CD14-positive monocyte (primary cell): ENCODE data around the gene GATC. TPM values are rescaled to one million over a fixed set of nuclear protein-coding genes. Genes with fewer than 3 reads are reported as not detected.
A peak's percentile ranks its signal among the peaks of the same experiment; 100 is the strongest.

Experiments used
- DNase-seq, 3 donors: peaks; one replicate each; pipeline ENCODE4 v3.0.0-alpha.2; 2011 to 2022
- H2AFZ ChIP-seq: 2 replicates; pipeline ENCODE4 v1.6.0; 2012; ENCODE audit warnings: mild to moderate bottlenecking, low read depth, low read length, inconsistent platforms; ENCODE audit not compliant: insufficient read depth, poor library complexity, severe bottlenecking
- H3K27ac ChIP-seq, 2 donors: 1 replicate in 1 of 2; 2 replicates in 1 of 2; pipeline ENCODE4 v1.5.1; 2012 to 2013; ENCODE audit warnings: low read length in 2 of 2, control low read depth in 1 of 2, inconsistent platforms in 1 of 2, low read depth in 1 of 2, mild to moderate bottlenecking in 1 of 2
- H3K27me3 ChIP-seq, 2 donors: one replicate each; pipeline versions ENCODE4 v1.6.0 to v1.6.1; 2011 to 2013; ENCODE audit warnings: low read length in 2 of 2; ENCODE audit not compliant: control insufficient read depth in 2 of 2, insufficient read depth in 2 of 2
- H3K36me3 ChIP-seq, 2 donors: replicated peaks in 1 of 2; 1 replicate in 1 of 2; 2 replicates in 1 of 2; pipeline versions ENCODE4 v1.5.1 to v1.6.1; 2012 to 2013; ENCODE audit warnings: low read length in 2 of 2, control low read depth in 1 of 2, inconsistent platforms in 1 of 2, mild to moderate bottlenecking in 1 of 2; ENCODE audit not compliant: insufficient read depth in 2 of 2, control insufficient read depth in 1 of 2
- H3K4me1 ChIP-seq, 2 donors: 1 replicate in 1 of 2; 2 replicates in 1 of 2; pipeline versions ENCODE4 v1.5.1 to v1.6.1; 2012 to 2013; ENCODE audit warnings: low read length in 2 of 2, control low read depth in 1 of 2, inconsistent platforms in 1 of 2, mild to moderate bottlenecking in 1 of 2, moderate library complexity in 1 of 2; ENCODE audit not compliant: insufficient read depth in 2 of 2, control insufficient read depth in 1 of 2
- H3K4me2 ChIP-seq: replicated peaks from 2 replicates; pipeline ENCODE3; 2012; ENCODE audit warnings: low read length, moderate library complexity, mild to moderate bottlenecking; ENCODE audit not compliant: poor library complexity, severe bottlenecking; ENCODE audit errors: extremely low read depth
- H3K4me3 ChIP-seq, 3 experiments: fragments of 200-600 bp in 1 of 3; sonication (generic) in 1 of 3; replicated peaks in 1 of 3; 1 replicate in 2 of 3; 2 replicates in 1 of 3; pipeline ENCODE4 v1.5.1; 2011 to 2013; ENCODE audit warnings: low read length in 3 of 3, mild to moderate bottlenecking in 3 of 3, control low read depth in 2 of 3, low read depth in 2 of 3, inconsistent platforms in 1 of 3, moderate library complexity in 1 of 3
- H3K79me2 ChIP-seq: 2 replicates; pipeline ENCODE4 v1.6.0; 2012; ENCODE audit warnings: mild to moderate bottlenecking, control low read depth, inconsistent platforms, low read length, moderate library complexity; ENCODE audit not compliant: insufficient read depth
- H3K9ac ChIP-seq: 2 replicates; pipeline ENCODE4 v1.6.0; 2017; ENCODE audit warnings: low read length, mild to moderate bottlenecking; ENCODE audit not compliant: insufficient read depth, poor library complexity, severe bottlenecking
- H3K9me3 ChIP-seq, 2 donors: replicated peaks in 1 of 2; 1 replicate in 1 of 2; 2 replicates in 1 of 2; pipeline versions ENCODE4 v1.5.1 to v1.6.1; 2012 to 2013; ENCODE audit warnings: low read length in 2 of 2, control low read depth in 1 of 2; ENCODE audit not compliant: control insufficient read depth in 1 of 2, insufficient read depth in 1 of 2
- H4K20me1 ChIP-seq: 2 replicates; pipeline ENCODE4 v1.6.0; 2012; ENCODE audit warnings: mild to moderate bottlenecking, low read length, control low read depth, moderate library complexity; ENCODE audit not compliant: insufficient read depth
- H3K27ac Mint-ChIP-seq, 7 donors: one replicate each; pipeline ENCODE4 v1.8.0; 2020; ENCODE audit warnings: mild to moderate bottlenecking in 7 of 7, mixed read lengths in 7 of 7, moderate library complexity in 6 of 7, inconsistent platforms in 2 of 7
- H3K27me3 Mint-ChIP-seq, 3 donors: one replicate each; pipeline ENCODE4 v1.8.0; 2021 to 2022; ENCODE audit warnings: low read depth in 3 of 3, mild to moderate bottlenecking in 3 of 3, mixed read lengths in 3 of 3, moderate library complexity in 3 of 3, inconsistent platforms in 1 of 3
- H3K36me3 Mint-ChIP-seq, 2 donors: one replicate each; pipeline ENCODE4 v1.8.0; 2020; ENCODE audit warnings: mixed read lengths in 2 of 2, inconsistent platforms in 1 of 2, mild to moderate bottlenecking in 1 of 2
- H3K4me1 Mint-ChIP-seq: one replicate; pipeline ENCODE4 v1.8.0; 2020; ENCODE audit warnings: mild to moderate bottlenecking, mixed read lengths
- H3K4me3 Mint-ChIP-seq, 2 donors: one replicate each; pipeline ENCODE4 v1.8.0; 2020; ENCODE audit warnings: mild to moderate bottlenecking in 2 of 2, mixed read lengths in 2 of 2, moderate library complexity in 1 of 2
- H3K9me3 Mint-ChIP-seq, 7 donors: one replicate each; pipeline ENCODE4 v1.8.0; 2020 to 2022; ENCODE audit warnings: mixed read lengths in 7 of 7, mild to moderate bottlenecking in 6 of 7, moderate library complexity in 6 of 7, inconsistent platforms in 2 of 7
- WGBS: methylation state at CpG from one replicate; pipeline ENCODE4 v1.1.5; 2013; ENCODE audit warnings: missing lambda C conversion rate; ENCODE audit not compliant: insufficient coverage; 5-methylcytosine and 5-hydroxymethylcytosine counted together
- intact Hi-C, 2 donors: fragments of 100-400 bp; cut with micrococcal nuclease; formaldehyde crosslinking; loops; one replicate each; pipeline versions ENCODE4 v1.15.0 to v1.15.1; 2023
- polyA plus RNA-seq, 3 donors: library from polyadenylated mRNA; depleted of rRNA in 1 of 3; unstranded in 2 of 3; stranded (reverse) in 1 of 3; fragments of 300-500 nt in 2 of 3; fragments of >200 nt in 1 of 3; fragmentation: Illumina TruSeq in 2 of 3; gene quantifications; 1 replicate in 2 of 3; 2 replicates in 1 of 3; pipeline ENCODE4 v1.2.3, GENCODE V29; 2012 to 2021
- TF ChIP-seq, protein P1 (sequence below): fragments of 200-600 bp; IDR thresholded peaks from one replicate; pipeline ENCODE4 v1.8.0; 2022; ENCODE audit warnings: antibody characterized with exemption, mild to moderate bottlenecking

GATC gene
- polyA plus RNA-seq, 3 donors = 10.7 to 13.8 (median 11.3) TPM

DNA sequence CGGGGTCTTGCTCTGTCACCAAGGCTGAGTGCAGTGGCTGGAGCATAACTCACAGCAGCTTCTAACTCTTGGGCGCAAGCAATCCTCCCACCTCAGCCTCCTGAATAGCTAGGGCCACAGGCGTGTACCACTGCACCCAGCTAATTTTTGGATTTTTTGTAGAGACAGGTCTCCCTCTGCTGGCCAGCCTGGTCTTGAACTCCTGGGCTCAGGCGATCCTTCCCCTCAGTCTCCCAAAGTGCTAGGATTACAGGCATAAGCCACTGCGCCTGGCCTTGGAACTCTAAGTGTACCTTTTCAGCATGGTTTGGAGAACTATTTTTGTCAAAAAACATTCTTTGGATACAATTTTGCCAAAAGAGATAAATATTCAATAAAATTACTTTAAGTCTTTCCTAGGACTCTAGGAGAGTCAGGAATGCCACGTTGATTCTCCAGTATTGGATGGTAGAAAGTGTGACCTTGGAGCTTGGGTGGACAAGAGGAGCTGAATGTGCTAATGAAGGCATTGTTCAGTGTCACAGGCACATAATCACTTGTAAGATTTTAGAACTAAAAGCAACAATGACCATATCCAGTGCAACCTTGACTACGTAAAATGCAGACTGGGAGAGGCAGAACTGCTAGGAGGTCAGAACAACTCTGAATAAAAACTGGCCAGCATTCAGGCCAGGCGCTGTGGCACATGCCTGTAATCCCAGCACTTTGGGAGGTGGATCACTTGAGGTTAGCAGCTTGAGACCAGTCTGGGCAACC, 20.5 kb downstream of the GATC start:
- TF ChIP-seq, protein P1, sequence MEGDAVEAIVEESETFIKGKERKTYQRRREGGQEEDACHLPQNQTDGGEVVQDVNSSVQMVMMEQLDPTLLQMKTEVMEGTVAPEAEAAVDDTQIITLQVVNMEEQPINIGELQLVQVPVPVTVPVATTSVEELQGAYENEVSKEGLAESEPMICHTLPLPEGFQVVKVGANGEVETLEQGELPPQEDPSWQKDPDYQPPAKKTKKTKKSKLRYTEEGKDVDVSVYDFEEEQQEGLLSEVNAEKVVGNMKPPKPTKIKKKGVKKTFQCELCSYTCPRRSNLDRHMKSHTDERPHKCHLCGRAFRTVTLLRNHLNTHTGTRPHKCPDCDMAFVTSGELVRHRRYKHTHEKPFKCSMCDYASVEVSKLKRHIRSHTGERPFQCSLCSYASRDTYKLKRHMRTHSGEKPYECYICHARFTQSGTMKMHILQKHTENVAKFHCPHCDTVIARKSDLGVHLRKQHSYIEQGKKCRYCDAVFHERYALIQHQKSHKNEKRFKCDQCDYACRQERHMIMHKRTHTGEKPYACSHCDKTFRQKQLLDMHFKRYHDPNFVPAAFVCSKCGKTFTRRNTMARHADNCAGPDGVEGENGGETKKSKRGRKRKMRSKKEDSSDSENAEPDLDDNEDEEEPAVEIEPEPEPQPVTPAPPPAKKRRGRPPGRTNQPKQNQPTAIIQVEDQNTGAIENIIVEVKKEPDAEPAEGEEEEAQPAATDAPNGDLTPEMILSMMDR = peak; percentile 64
- Mint-ChIP-seq H3K36me3 (peaks cover 45 to 57% of the 10 kb centered on the region in 2 donors), H3K9me3 (peaks cover 0 to 2% (median 0%) of the 10 kb centered on the region in 7 donors), H3K27ac (peak overlapping the region in 1 of 7 donors; percentile 45), H3K4me3 (no peak overlapping the region), H3K4me1 (peaks cover 28% of the 10 kb centered on the region), H3K27me3 (no peaks in the 10 kb centered on the region)
- H3K27ac ChIP-seq = peak overlapping the region in 1 of 2 donors; percentile 42
- no peak overlapping the region for H3K4me3 ChIP-seq
- H2AFZ ChIP-seq = no peak overlapping the region
- peaks cover 83% of the 10 kb centered on the region for H3K79me2 ChIP-seq
- intact Hi-C loops = no loop called here
- H3K9me3 ChIP-seq = no peaks in the 10 kb centered on the region
- no peaks in the 10 kb centered on the region for H3K27me3 ChIP-seq
- H3K4me1 ChIP-seq = peaks cover 14 to 26% of the 10 kb centered on the region in 2 donors
- 76% methylated on average over 5 of the region's 8 CpGs for WGBS
- H3K36me3 ChIP-seq = peaks cover 50 to 60% of the 10 kb centered on the region in 2 donors
- H3K4me2 ChIP-seq = no peak overlapping the region
- DNase-seq = peak in 2 of 3 donors; percentile 21 to 34
- H3K9ac ChIP-seq = no peak overlapping the region
- H4K20me1 ChIP-seq = peaks cover 72% of the 10 kb centered on the region

DNA sequence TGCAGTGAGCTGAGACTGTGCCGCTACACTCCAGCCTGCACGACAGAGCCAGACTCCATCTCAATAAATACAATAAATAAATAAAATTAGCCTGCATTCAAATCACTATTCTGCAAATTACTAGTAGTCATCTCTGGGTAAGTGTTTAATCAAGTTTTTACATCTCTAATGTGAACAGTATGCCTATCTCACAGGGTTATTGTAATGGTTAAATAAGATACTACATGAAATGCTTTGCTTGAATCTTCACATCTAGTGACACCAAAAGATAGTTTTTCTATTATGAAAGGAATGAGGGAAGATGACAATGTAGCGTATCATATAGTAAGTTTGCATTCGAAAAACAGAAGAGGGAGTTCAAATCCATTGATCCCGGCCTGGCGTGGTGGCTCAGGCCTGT, 21.2 kb downstream of the GATC start:
- H3K4me2 ChIP-seq = no peak overlapping the region
- no peak overlapping the region for H3K9ac ChIP-seq
- H4K20me1 ChIP-seq = peaks cover 66% of the 10 kb centered on the region
- H3K4me1 ChIP-seq = peaks cover 14 to 26% of the 10 kb centered on the region in 2 donors
- H3K4me3 ChIP-seq = no peak overlapping the region
- no peaks in the 10 kb centered on the region for H3K27me3 ChIP-seq
- TF ChIP-seq, protein P1 = no peak
- H2AFZ ChIP-seq = no peak overlapping the region
- peaks cover 76% of the 10 kb centered on the region for H3K79me2 ChIP-seq
- H3K36me3 Mint-ChIP-seq = peaks cover 38 to 50% of the 10 kb centered on the region in 2 donors
- peaks cover 43 to 53% of the 10 kb centered on the region in 2 donors for H3K36me3 ChIP-seq
- peak overlapping the region in 2 of 7 donors; percentile 30 to 73 for H3K27ac Mint-ChIP-seq
- H3K9me3 ChIP-seq = no peaks in the 10 kb centered on the region
- peaks cover 28% of the 10 kb centered on the region for H3K4me1 Mint-ChIP-seq
- intact Hi-C loops = no loop called here
- no peaks in the 10 kb centered on the region for H3K27me3 Mint-ChIP-seq
- 100% methylated on average over 5 of the region's 6 CpGs for WGBS
- H3K4me3 Mint-ChIP-seq = no peak overlapping the region
- H3K9me3 Mint-ChIP-seq = peaks cover 0 to 2% (median 0%) of the 10 kb centered on the region in 7 donors
- H3K27ac ChIP-seq = no peak overlapping the region
- DNase-seq = no peak
